ACC112 (cell line): ENCODE measurements around the gene IBA57.

Experiments used
- H2AFZ ChIP-seq: fragments of 200-600 bp; sonication (generic); one replicate; pipeline ENCODE4 v1.6.0; 2017; ENCODE audit warnings: antibody characterized with exemption, low read length; ENCODE audit not compliant: unreplicated experiment
- H3K27ac ChIP-seq: fragments of 200-600 bp; sonication (generic); 2 replicates; pipeline ENCODE4 v1.5.1; 2014; ENCODE audit warnings: low read depth, mild to moderate bottlenecking, antibody characterized with exemption, low read length, moderate library complexity
- H3K27me3 ChIP-seq: fragments of 200-600 bp; sonication (generic); 2 replicates; pipeline ENCODE4 v1.6.1; 2014; ENCODE audit warnings: mild to moderate bottlenecking, antibody characterized with exemption, low read length, moderate library complexity, mixed read lengths; ENCODE audit not compliant: insufficient read depth
- H3K36me3 ChIP-seq: fragments of 200-600 bp; sonication (generic); 2 replicates; pipeline ENCODE4 v1.6.1; 2016; ENCODE audit warnings: mild to moderate bottlenecking, antibody characterized with exemption, low read length, moderate library complexity, mixed read lengths; ENCODE audit not compliant: insufficient read depth
- H3K4me1 ChIP-seq: fragments of 200-600 bp; sonication (generic); one replicate; pipeline ENCODE4 v1.6.1; 2016; ENCODE audit warnings: low read length, mixed read lengths; ENCODE audit not compliant: insufficient read depth, unreplicated experiment, control insufficient read depth
- H3K4me3 ChIP-seq: fragments of 200-600 bp; sonication (generic); 2 replicates; pipeline ENCODE4 v1.5.1; 2014; ENCODE audit warnings: mild to moderate bottlenecking, low read depth, low read length
- H3K79me2 ChIP-seq: fragments of 200-600 bp; sonication (generic); one replicate; pipeline ENCODE4 v1.6.0; 2016; ENCODE audit warnings: low read length; ENCODE audit not compliant: control insufficient read depth, unreplicated experiment, insufficient read depth

Gene IBA57

DNA sequence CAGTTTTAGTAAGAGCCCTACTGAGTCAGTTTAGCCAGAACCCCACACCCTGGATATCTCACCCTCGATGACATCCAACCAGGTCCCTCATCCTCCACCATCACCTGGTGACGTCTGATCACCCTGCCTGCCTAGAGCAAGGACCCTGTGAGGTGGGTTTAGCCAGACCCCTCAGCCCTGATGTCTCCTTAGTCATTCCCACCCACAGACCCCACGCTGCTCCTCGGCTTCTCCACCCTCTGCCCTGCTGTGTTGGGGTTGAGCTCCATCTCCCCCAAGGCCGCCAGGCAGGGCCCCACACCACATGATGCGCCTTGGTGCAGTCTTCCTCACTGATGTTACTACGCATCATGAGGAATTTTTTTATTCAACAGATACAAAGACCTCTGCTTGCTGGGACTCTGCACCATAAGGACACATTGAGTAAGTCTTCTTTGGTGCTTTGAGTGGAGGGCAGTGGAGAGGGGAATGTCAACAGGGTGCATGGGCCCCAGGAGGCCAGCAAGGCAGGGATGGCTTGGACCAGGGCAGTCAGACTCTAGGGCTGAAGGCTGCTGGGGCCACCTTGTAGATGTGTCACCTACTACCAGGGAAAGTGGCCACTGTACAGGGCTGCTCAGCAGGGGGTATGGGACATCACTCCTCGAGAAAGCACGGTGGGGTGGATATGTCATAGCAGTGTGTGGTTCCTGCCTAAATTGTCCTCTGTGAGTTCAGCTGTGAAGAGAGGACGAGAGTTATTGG lies 1.7 kb upstream of the IBA57 start:
- Histone ChIP-seq H3K79me2 (no peaks in the 10 kb centered on the region), H3K27ac (no peak overlapping the region), H3K27me3 (no peaks in the 10 kb centered on the region), H2AFZ (no peak overlapping the region), H3K36me3 (no peaks in the 10 kb centered on the region), H3K4me1 (peaks cover 3% of the 10 kb centered on the region), H3K4me3 (no peak overlapping the region)

DNA sequence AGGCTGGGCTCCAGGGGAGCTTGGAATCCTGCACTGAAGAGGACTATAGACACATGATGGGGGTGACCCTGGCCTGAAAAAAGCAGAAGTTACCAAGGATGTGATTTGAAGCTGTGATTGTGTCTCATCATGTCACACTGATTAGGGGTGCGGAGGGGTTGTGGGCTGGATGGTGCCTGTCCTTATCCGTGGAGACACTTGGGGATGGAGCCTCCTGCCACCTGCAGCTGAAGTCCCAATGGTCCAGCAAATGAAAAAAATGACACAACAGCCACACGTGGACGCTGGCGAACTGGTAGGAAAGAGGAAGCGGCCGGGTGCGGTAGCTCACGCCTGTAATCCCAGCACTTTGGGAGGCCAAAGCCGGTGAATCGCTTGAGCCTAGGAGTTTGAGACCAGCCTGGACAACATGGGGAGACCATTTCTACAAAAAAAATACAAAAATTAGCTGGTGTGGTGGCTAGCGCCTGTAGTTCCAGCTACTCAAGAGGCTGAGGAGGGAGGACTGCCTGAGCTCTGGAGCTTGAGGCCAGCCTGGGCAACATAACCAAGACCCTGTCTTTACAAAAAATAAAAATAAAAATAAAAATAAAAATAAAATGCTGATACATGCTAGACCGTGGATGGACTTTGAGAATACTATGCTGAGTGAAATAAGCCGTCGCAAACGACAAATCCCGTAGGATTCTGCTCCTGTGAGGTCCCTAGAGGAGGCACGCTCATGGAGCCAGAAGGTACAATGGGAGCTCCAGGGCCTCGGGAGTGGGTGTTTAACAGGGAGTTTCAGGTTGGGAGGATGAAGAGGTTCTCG lies 838 bp upstream of the IBA57 start:
- Histone ChIP-seq H3K79me2 (no peaks in the 10 kb centered on the region), H2AFZ (peak overlapping the region; percentile 86), H3K27ac (peak overlapping the region; percentile 72), H3K36me3 (no peaks in the 10 kb centered on the region), H3K4me3 (peak overlapping the region; percentile 93), H3K27me3 (no peaks in the 10 kb centered on the region), H3K4me1 (peaks cover 3% of the 10 kb centered on the region)

DNA sequence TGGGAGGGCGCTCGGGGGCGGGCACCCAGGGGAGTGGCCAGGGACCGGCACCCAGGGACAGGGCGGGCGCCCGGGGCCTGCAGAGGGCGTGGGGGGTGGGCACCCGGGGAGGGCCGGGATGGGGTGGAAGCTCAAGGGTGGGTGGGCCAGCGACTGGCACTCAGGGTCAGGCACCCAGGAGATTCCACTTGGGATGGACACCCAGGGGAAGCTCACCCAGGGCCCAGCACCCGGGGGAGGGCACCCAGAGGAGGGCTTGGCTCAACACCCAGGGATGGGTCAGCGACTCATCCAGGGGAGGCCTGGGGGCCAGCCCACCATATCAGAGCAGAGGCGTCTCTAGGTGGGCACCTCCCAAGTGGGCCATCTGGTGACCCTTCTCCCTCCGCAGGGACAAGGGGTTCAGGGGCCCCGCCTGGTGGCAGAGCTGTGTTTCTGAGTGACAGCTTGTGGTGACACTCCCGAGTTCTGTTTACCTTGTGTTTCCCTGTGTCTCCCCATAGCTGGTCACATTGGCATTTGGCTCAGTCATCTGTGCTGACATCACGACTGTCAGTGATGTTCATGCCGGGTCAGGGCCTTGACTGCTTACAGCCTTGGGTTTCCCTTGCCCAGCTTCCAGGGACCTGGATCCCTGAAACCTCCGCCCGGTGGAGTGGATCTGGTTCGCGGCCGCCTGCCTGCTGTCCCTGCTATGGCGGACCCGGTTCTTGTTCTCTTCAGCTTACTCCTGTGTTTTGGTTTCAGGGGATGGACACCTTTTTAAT lies 749 bp downstream of the IBA57 start:
- H3K79me2 ChIP-seq: no peaks in the 10 kb centered on the region
- peaks cover 3% of the 10 kb centered on the region for H3K4me1 ChIP-seq
- H2AFZ ChIP-seq: no peak overlapping the region
- no peaks in the 10 kb centered on the region for H3K36me3 ChIP-seq
- no peaks in the 10 kb centered on the region for H3K27me3 ChIP-seq
- peak overlapping the region; percentile 93 for H3K4me3 ChIP-seq
- H3K27ac ChIP-seq: peak overlapping the region; percentile 99

DNA sequence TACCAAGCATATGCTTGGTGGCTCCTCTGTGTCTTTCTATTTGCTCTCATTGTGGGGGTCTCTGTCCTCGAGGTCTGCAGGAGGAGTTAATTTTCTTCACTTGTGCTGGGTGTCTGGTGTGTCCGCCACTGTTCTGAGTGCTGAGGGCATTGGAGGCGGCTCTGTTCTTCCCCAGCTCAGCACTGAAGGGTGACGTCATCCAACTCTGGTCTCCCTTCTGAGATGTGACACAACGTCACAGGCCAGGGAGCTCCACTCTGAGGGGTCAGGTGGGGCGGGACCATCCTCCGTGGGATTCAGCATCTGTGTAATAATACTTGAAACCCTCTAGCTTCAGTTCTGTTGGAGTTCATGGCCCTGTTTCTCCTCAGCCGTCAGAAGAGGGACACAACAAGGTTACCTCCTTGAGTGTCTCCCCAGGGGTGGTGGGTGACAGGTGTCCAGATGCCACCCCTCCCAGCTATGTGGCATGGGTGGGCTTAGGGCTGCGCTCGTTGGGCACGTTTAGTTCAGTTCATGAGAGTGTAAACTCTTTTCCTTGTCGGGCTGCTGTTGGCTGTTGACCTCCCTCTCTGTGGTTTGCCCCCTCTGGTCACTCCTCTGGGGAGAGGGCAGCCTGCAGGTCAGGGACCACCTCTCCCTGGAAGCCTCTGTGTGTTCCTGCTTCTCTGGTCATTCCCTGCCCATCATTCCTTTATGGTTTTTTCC lies 3.1 kb downstream of the IBA57 start:
- Histone ChIP-seq H2AFZ (no peak overlapping the region), H3K4me1 (peaks cover 3% of the 10 kb centered on the region), H3K27ac (no peak overlapping the region), H3K36me3 (no peaks in the 10 kb centered on the region), H3K27me3 (no peaks in the 10 kb centered on the region), H3K4me3 (no peak overlapping the region), H3K79me2 (no peaks in the 10 kb centered on the region)

DNA sequence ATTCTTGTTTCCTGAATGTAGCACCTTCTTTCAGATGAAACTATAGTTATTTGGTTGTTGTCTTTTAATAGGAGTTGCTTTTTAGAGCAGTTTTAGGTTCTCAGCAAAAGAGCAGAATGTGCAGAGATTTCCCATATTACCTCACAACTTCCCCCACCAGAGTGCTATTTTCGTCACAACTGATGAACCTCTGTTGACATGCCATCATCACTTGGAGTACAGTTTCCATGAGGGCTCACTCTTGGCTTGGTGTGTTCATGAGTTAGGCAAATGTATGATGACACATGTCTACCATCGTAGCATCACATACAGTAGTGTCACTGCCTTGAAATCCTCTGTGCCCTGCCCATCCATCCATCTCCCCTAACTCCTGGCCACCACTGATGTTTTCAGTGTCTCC lies 3.7 kb downstream of the IBA57 start:
- H2AFZ ChIP-seq: no peak overlapping the region
- no peaks in the 10 kb centered on the region for H3K36me3 ChIP-seq
- no peaks in the 10 kb centered on the region for H3K79me2 ChIP-seq

DNA sequence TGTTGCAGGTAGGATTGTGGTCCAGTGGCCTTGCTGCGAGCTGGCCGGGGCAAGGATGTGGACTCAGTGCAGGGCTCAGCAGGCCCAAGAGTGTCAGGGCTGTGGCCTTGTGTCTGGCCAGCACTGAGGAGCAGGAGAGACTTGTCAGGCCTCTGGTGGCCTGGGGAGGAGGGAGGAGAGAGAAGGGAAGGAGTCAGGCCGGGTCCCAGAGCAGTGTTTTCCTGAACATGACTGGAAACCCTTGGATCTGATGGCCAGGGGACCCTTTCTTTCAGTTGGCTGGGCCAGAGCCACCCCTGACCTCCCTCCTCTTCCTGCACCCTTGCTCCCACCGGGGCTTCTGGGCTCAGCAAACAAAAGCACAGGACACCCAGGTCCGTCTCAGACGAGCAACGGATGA lies 5.1 kb downstream of the IBA57 start:
- Histone ChIP-seq H3K4me1 (peaks cover 3% of the 10 kb centered on the region), H2AFZ (no peak overlapping the region), H3K4me3 (no peak overlapping the region), H3K79me2 (no peaks in the 10 kb centered on the region), H3K36me3 (no peaks in the 10 kb centered on the region), H3K27me3 (no peaks in the 10 kb centered on the region), H3K27ac (no peak overlapping the region)

More for the DNA sequence above, 3.7 kb downstream of the IBA57 start:
- H3K27ac ChIP-seq: no peak overlapping the region
- H3K4me1 ChIP-seq: peaks cover 3% of the 10 kb centered on the region
- H3K4me3 ChIP-seq: no peak overlapping the region
- no peaks in the 10 kb centered on the region for H3K27me3 ChIP-seq

DNA sequence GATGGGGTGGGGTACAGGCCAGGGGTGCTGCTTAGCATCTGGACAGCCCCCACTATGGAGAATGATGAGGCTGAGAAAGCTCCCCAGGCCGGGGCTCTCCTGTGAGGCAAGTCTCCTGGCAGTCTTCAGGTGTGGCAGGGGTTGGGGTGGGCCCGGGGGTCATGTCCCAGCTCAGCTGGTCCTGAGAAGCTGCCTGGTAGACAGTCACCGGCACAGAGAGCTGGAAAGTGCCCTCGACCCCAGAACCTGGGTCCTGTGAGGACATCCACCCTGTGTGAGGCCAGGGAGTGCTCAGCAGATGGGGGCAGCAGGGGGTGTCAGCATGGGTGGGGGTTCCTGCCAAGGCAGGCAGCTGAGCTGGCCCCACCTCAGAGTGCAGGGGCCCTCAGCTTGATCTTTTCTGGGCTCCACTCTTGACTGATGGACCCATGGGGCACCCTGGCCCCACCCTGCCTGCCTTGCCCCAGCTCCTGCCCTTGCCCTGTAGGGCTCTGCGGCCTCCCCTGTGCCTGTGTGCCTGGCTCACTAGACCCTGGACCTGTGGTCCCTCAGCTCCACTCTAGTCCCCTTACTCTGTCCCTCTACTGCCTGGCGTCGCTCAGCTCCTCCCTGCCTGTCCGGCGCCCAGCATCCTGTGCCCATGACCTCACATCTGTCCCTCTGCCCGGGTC lies 5.8 kb downstream of the IBA57 start:
- H3K4me1 ChIP-seq: peaks cover 3% of the 10 kb centered on the region
- H3K27ac ChIP-seq: no peak overlapping the region
- H3K27me3 ChIP-seq: no peaks in the 10 kb centered on the region
- H2AFZ ChIP-seq: no peak overlapping the region
- no peaks in the 10 kb centered on the region for H3K79me2 ChIP-seq
- no peaks in the 10 kb centered on the region for H3K36me3 ChIP-seq
- no peak overlapping the region for H3K4me3 ChIP-seq

DNA sequence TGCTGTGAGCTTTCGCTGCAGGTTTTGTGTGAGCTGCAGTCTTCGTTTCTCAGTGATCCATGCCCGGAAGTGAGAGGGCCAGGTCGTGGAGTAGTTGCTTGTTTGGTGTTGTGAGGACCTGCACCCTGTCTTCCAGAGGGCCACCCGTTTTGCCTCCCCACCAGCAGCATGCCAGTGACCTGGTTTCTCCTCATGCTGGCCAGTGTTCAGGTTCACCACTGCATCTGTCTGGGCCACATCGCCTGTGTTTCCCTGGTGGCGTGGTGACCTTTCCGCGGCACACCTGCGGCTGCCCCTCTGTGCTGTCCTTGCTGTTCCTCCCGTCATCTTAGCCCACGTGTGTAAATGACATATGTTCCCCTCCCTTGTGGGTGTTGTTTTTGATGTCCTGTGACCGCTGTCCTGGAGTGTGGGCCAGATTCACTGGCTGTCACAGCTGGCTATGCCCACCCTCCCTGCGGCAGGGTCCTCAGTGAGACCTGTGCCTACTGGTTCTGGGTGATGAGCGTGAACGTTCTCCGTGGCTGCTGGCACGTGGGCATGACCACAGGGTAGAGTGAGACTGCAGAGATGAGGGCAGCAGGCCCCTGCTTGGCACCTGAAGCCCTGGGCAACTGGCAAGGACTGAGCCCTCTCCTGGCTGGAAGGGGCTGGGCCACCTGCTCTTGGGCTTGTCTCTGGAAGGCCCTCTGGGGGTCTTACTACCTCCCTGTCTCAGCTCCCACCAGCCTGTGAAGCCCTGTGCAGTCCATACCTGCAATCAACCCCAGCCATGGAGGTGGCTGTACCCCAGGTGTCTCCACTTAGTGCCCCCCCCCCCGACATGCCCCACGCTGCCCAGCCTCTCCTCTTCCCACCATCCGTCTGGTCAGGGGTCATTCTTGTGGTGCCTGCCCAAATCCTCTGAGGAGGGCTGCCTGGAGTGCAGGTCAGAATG lies 7.3 kb downstream of the IBA57 start:
- no peaks in the 10 kb centered on the region for H3K4me1 ChIP-seq
- H3K27me3 ChIP-seq: no peaks in the 10 kb centered on the region
- no peak overlapping the region for H3K4me3 ChIP-seq
- no peaks in the 10 kb centered on the region for H3K36me3 ChIP-seq
- no peak overlapping the region for H3K27ac ChIP-seq
- no peak overlapping the region for H2AFZ ChIP-seq
- no peaks in the 10 kb centered on the region for H3K79me2 ChIP-seq
